ENCODE measurements around the gene CMTM8.

DNA sequence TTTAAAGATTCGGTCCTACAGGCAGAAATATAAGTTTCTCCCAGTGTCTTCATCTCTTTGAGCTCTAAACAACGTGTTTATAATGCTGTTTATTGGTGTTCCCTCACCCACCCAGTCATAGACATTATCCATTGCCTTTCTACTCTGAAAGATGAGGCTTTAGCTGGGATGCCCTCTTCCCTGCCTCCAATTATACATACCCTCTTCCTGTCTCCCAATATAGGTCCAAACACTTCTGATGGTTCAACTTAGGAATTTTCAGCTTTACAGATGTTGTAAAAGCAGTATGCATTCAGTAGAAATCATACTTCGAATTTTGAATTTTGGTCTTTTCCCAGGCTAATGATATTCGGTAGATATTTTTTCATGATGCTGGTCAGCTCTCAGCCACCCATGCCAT, 2.6 kb downstream of the CMTM8 start:
- TF ChIP-seq, protein P1, sequence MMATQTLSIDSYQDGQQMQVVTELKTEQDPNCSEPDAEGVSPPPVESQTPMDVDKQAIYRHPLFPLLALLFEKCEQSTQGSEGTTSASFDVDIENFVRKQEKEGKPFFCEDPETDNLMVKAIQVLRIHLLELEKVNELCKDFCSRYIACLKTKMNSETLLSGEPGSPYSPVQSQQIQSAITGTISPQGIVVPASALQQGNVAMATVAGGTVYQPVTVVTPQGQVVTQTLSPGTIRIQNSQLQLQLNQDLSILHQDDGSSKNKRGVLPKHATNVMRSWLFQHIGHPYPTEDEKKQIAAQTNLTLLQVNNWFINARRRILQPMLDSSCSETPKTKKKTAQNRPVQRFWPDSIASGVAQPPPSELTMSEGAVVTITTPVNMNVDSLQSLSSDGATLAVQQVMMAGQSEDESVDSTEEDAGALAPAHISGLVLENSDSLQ (IDR thresholded peaks at IDR 0.05): no peak
- no peak for TF ChIP-seq TAF1 (IDR thresholded peaks at IDR 0.05; ENCODE audit: borderline replicate concordance, low read depth, low read length)
- TF ChIP-seq EP300 (IDR thresholded peaks at IDR 0.05; ENCODE audit: borderline replicate concordance in 1 of 2, control insufficient read depth in 1 of 2, low read depth in 2 of 2, low read length in 2 of 2): no peak
- TF ChIP-seq POLR2A (IDR thresholded peaks at IDR 0.05; ENCODE audit: low read depth, low read length): no peak
- TF ChIP-seq, protein P2, sequence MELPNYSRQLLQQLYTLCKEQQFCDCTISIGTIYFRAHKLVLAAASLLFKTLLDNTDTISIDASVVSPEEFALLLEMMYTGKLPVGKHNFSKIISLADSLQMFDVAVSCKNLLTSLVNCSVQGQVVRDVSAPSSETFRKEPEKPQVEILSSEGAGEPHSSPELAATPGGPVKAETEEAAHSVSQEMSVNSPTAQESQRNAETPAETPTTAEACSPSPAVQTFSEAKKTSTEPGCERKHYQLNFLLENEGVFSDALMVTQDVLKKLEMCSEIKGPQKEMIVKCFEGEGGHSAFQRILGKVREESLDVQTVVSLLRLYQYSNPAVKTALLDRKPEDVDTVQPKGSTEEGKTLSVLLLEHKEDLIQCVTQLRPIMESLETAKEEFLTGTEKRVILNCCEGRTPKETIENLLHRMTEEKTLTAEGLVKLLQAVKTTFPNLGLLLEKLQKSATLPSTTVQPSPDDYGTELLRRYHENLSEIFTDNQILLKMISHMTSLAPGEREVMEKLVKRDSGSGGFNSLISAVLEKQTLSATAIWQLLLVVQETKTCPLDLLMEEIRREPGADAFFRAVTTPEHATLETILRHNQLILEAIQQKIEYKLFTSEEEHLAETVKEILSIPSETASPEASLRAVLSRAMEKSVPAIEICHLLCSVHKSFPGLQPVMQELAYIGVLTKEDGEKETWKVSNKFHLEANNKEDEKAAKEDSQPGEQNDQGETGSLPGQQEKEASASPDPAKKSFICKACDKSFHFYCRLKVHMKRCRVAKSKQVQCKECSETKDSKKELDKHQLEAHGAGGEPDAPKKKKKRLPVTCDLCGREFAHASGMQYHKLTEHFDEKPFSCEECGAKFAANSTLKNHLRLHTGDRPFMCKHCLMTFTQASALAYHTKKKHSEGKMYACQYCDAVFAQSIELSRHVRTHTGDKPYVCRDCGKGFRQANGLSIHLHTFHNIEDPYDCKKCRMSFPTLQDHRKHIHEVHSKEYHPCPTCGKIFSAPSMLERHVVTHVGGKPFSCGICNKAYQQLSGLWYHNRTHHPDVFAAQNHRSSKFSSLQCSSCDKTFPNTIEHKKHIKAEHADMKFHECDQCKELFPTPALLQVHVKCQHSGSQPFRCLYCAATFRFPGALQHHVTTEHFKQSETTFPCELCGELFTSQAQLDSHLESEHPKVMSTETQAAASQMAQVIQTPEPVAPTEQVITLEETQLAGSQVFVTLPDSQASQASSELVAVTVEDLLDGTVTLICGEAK (IDR thresholded peaks at IDR 0.05; ENCODE audit: borderline replicate concordance): no peak
- TF ChIP-seq MAX (IDR thresholded peaks at IDR 0.05; ENCODE audit: low read depth, low read length): no peak
- no peak for TF ChIP-seq ATF3 (IDR thresholded peaks at IDR 0.05; ENCODE audit: borderline replicate concordance, extremely low read depth, low read depth, low read length)
